Aorta (tissue), 5 donors: ENCODE data around the gene APCS. TPM values are rescaled to one million over a fixed set of nuclear protein-coding genes. Genes with fewer than 3 reads are reported as not detected.

ENCODE experiments used
- ATAC-seq: fragments of 200-7000 bp; cut with Tn5 transposase; one replicate; pipeline ENCODE4 v1.9.1; 2022; ENCODE audit warnings: moderate library complexity; ENCODE audit not compliant: low FRiP score
- DNase-seq, 2 donors: peaks; one replicate each; pipeline ENCODE4 v3.0.0-alpha.2; 2020
- H3K27ac ChIP-seq, 2 donors: one replicate each; pipeline ENCODE4 v1.5.1; 2013; ENCODE audit warnings: low read length in 2 of 2, mild to moderate bottlenecking in 2 of 2, moderate library complexity in 2 of 2, control low read depth in 1 of 2, inconsistent platforms in 1 of 2, low read depth in 1 of 2
- H3K27me3 ChIP-seq, 2 donors: one replicate each; pipeline ENCODE4 v1.6.1; 2013; ENCODE audit warnings: control low read depth in 1 of 2, low read length in 1 of 2, mild to moderate bottlenecking in 1 of 2, moderate library complexity in 1 of 2; ENCODE audit not compliant: insufficient read depth in 2 of 2, control insufficient read depth in 1 of 2
- H3K36me3 ChIP-seq, 2 donors: one replicate each; pipeline ENCODE4 v1.6.1; 2013; ENCODE audit warnings: control low read depth in 1 of 2, low read length in 1 of 2, mild to moderate bottlenecking in 1 of 2; ENCODE audit not compliant: insufficient read depth in 2 of 2, control insufficient read depth in 1 of 2
- H3K4me1 ChIP-seq, 2 donors: one replicate each; pipeline ENCODE4 v1.6.1; 2013; ENCODE audit warnings: low read length in 2 of 2, control low read depth in 1 of 2, mild to moderate bottlenecking in 1 of 2, moderate library complexity in 1 of 2; ENCODE audit not compliant: insufficient read depth in 2 of 2, control insufficient read depth in 1 of 2
- H3K4me3 ChIP-seq, 2 donors: one replicate each; pipeline ENCODE4 v1.5.1; 2013; ENCODE audit warnings: low read length in 2 of 2, control low read depth in 1 of 2, mild to moderate bottlenecking in 1 of 2
- H3K9me3 ChIP-seq: one replicate; pipeline ENCODE4 v1.6.1; 2013; ENCODE audit warnings: mild to moderate bottlenecking, low read length; ENCODE audit not compliant: control insufficient read depth
- intact Hi-C, 2 donors: fragments of 100-400 bp; cut with DNase I; formaldehyde crosslinking; loops; one replicate each; pipeline versions ENCODE4 v1.14.2 to v1.15.0; 2022
- polyA plus RNA-seq, 2 donors: library from polyadenylated mRNA; stranded (reverse); fragments of 200-250 nt; gene quantifications; one replicate each; pipeline ENCODE4 v1.2.3, GENCODE V29; 2013
- total RNA-seq, 2 donors: library from RNA; stranded (reverse); fragmentation: NEBNext Ultra II Directional; extraction: Animal tissue kit (Norgen Biotek cat#: 25700); gene quantifications; one replicate each; pipeline ENCODE4 v1.2.1, GENCODE V29; 2021
- donor health status: healthy with polysubstance abuse.
- donor health status: Bipolar disorder and iron deficiency.
- donor health status: DM: no; HTN: no; CAD: no.
- donor health status: DM: no; HTN: no; CAD: no.
- donor health status: DM: yes; HTN: yes; CAD: no.

Gene APCS
- total and polyA plus RNA-seq, 4 donors, result not detected

GRCh38 chr1:159632922-159633321 is 45.3 kb downstream of the APCS start:
- Histone ChIP-seq H3K4me1 (no peaks in the 10 kb centered on the region), H3K36me3 (no peaks in the 10 kb centered on the region), H3K27ac (no peak overlapping the region), H3K9me3 (no peaks in the 10 kb centered on the region), H3K4me3 (no peak overlapping the region), H3K27me3 (no peaks in the 10 kb centered on the region)
- ATAC-seq (no peak), DNase-seq (no peak)
- intact Hi-C loops, result no loop called here

Other genes with a start within 250 kb of the APCS start
- not detected for gene OR10J4, start 155.6 kb upstream of the APCS start, total RNA-seq
- gene OR10J4, start 155.6 kb upstream of the APCS start, polyA plus RNA-seq, result not detected
- gene OR10J1, start 148.1 kb upstream of the APCS start, total RNA-seq, result not detected
- not detected for gene OR10J1, start 148.1 kb upstream of the APCS start, polyA plus RNA-seq
- not detected for gene OR10J5, start 51.8 kb upstream of the APCS start, total RNA-seq
- gene OR10J5, start 51.8 kb upstream of the APCS start, polyA plus RNA-seq, result not detected
- under 1 TPM in 1 of 2 donors, not detected in 1; 0.32 TPM for gene CRP, start 126.8 kb downstream of the APCS start, total RNA-seq
- 1 to 10 TPM in 1 of 2 donors, under 1 TPM in 1; 0.05 to 1.1 TPM for gene CRP, start 126.8 kb downstream of the APCS start, polyA plus RNA-seq
- 10 to 100 TPM; 47.1 to 47.7 TPM for gene DUSP23, start 193.1 kb downstream of the APCS start, total RNA-seq
- 10 to 100 TPM; 48.8 to 53.6 TPM for gene DUSP23, start 193.1 kb downstream of the APCS start, polyA plus RNA-seq
- 1 to 10 TPM in 1 of 2 donors, under 1 TPM in 1; 0.45 to 1.7 TPM for gene FCRL6, start 214.5 kb downstream of the APCS start, total RNA-seq
- under 1 TPM in 1 of 2 donors, not detected in 1; 0.88 TPM for gene FCRL6, start 214.5 kb downstream of the APCS start, polyA plus RNA-seq
- 10 to 100 TPM in 1 of 2 donors, 1 to 10 TPM in 1; 8.0 to 12.8 TPM for gene SLAMF8, start 239.0 kb downstream of the APCS start, total RNA-seq
- 1 to 10 TPM; 1.3 to 3.9 TPM for gene SLAMF8, start 239.0 kb downstream of the APCS start, polyA plus RNA-seq